DND-41 (cell line): ENCODE data around the gene SPOCD1.

Source experiments
- ATAC-seq: fragments of 200-7000 bp; cut with Tn5 transposase; 3 replicates; pipeline ENCODE4 v1.9.1; 2021; ENCODE audit warnings: low read depth; ENCODE audit not compliant: insufficient read depth
- DNase-seq: peaks from one replicate; pipeline ENCODE4 v3.0.0-alpha.2; 2020
- H2AFZ ChIP-seq: 2 replicates; pipeline ENCODE4 v1.6.0; 2012; ENCODE audit warnings: low read depth, low read length
- H3K27ac ChIP-seq: 2 replicates; pipeline ENCODE4 v1.5.1; 2012; ENCODE audit warnings: low read length, inconsistent platforms
- H3K27me3 ChIP-seq: fragments of 200-600 bp; sonication (generic); 2 replicates; pipeline ENCODE4 v1.6.0; 2012; ENCODE audit warnings: low read length, mild to moderate bottlenecking, inconsistent platforms; ENCODE audit not compliant: insufficient read depth, poor library complexity
- H3K36me3 ChIP-seq: 2 replicates; pipeline ENCODE4 v1.5.1; 2012; ENCODE audit warnings: low read length, inconsistent platforms; ENCODE audit not compliant: insufficient read depth
- H3K4me1 ChIP-seq: 2 replicates; pipeline ENCODE4 v1.5.1; 2012; ENCODE audit warnings: mild to moderate bottlenecking, low read length; ENCODE audit not compliant: insufficient read depth
- H3K4me2 ChIP-seq: 2 replicates; pipeline ENCODE4 v1.6.0; 2012; ENCODE audit warnings: mild to moderate bottlenecking, moderate library complexity, low read length, inconsistent platforms; ENCODE audit not compliant: insufficient read depth
- H3K4me3 ChIP-seq, 2 experiments: fragments of 200-600 bp in 1 of 2; shearing (Covaris generic) in 1 of 2; 2 replicates each; pipeline ENCODE4 v1.5.1; 2012 to 2016; ENCODE audit warnings: inconsistent platforms in 2 of 2, low read length in 2 of 2, mild to moderate bottlenecking in 2 of 2, low read depth in 1 of 2, moderate library complexity in 1 of 2
- H3K79me2 ChIP-seq: 2 replicates; pipeline ENCODE4 v1.6.0; 2012; ENCODE audit warnings: low read length, inconsistent platforms; ENCODE audit not compliant: insufficient read depth
- H3K9ac ChIP-seq: 2 replicates; pipeline ENCODE4 v1.6.0; 2012; ENCODE audit warnings: low read depth, mild to moderate bottlenecking, inconsistent platforms, low read length, moderate library complexity
- H3K9me3 ChIP-seq: 2 replicates; pipeline ENCODE4 v1.5.1; 2012; ENCODE audit warnings: low read length, moderate library complexity, mild to moderate bottlenecking, inconsistent platforms; ENCODE audit not compliant: insufficient read depth, severe bottlenecking
- H4K20me1 ChIP-seq: 2 replicates; pipeline ENCODE4 v1.6.0; 2012; ENCODE audit warnings: low read length; ENCODE audit not compliant: insufficient read depth
- CTCF ChIP-seq: IDR thresholded peaks from 2 replicates; pipeline ENCODE4 v1.5.1; 2012; ENCODE audit warnings: borderline replicate concordance, low read length, moderate library complexity, mild to moderate bottlenecking; ENCODE audit not compliant: poor library complexity, severe bottlenecking; ENCODE audit errors: extremely low read depth
- EZH2 ChIP-seq: IDR thresholded peaks from 3 replicates; pipeline ENCODE4 v1.6.1; 2012; ENCODE audit warnings: borderline replicate concordance, low read depth, mild to moderate bottlenecking, moderate library complexity, low read length, inconsistent platforms; ENCODE audit not compliant: severe bottlenecking

Gene SPOCD1

DNA sequence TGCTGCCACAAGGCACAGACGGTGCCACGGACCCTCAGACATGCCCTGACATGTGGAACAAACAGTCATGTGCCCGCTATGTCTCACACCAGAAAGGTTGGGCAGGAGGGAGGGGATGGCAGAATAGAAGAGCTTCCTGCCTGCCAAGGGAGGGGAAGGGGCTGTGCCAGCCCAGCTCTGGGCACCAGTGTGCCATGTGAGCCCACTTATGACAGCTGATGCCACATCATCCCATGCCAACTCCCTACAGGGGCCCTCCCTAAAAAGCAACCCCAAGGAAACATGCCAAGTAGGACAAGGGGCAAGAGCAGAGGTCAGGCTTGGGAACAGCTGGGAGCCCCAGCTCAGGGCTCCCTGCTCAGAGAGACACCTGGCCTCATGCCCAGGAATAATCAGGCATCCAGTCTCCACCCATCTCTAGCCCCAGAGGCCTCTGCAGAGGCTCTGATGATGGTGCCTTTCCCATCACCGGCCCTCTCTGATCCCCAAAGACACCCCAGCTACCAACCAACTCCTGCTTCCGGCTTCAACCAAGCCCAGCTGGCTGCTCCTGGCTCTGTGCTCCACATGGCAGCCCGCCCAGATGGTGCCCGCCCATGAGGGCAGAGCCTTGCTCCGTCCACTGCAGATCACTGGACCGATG lies 62.0 kb downstream of the SPOCD1 start:
- ATAC-seq (no peak), DNase-seq (peak; percentile 33)
- Histone ChIP-seq H2AFZ (no peak overlapping the region), H3K36me3 (no peaks in the 10 kb centered on the region), H3K9ac (no peak overlapping the region), H3K4me3 (no peak overlapping the region), H4K20me1 (peaks cover 11% of the 10 kb centered on the region; the same call in 1 of the 2 replicates), H3K27me3 (no peaks in the 10 kb centered on the region), H3K9me3 (no peaks in the 10 kb centered on the region), H3K4me1 (peaks cover 29% of the 10 kb centered on the region), H3K79me2 (no peaks in the 10 kb centered on the region), H3K27ac (peak overlapping the region; percentile 12; the same call in 1 of the 2 replicates), H3K4me2 (no peak overlapping the region)
- no peak for TF ChIP-seq CTCF
- TF ChIP-seq EZH2, result no peak

DNA sequence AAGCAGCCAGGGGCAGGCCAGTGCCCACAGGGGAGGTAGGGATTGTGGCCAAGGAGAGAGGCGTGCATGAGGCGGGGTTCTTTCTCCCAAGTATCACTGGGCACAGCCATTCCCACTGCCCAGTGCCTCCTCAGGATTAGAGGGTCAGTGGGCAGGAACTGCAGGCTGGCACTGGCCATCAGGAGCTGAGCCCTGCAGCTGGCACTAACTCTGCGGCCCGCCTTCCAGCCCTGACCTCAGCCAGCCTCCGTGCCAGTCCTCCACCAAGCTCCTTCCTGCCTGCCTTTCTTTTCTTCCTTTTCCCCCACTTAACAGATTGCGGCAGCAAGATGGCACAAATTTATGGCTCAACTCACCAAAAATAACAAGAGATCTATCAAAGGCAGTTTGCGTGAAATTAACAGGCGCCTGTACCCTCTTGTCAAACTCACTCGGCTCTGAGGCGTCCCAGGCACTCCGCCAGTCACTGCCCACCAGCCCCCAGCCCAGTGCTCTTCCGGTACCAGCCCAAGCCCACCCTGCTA lies 62.8 kb downstream of the SPOCD1 start:
- Histone ChIP-seq H3K9ac (no peak overlapping the region), H3K27ac (peak overlapping the region; percentile 12; the same call in 1 of the 2 replicates), H4K20me1 (peaks cover 8% of the 10 kb centered on the region; the same call in 1 of the 2 replicates), H3K9me3 (no peaks in the 10 kb centered on the region), H3K4me1 (peaks cover 29% of the 10 kb centered on the region), H3K4me2 (no peak overlapping the region), H3K36me3 (no peaks in the 10 kb centered on the region), H3K4me3 (no peak overlapping the region), H2AFZ (no peak overlapping the region), H3K79me2 (no peaks in the 10 kb centered on the region), H3K27me3 (no peaks in the 10 kb centered on the region)
- no peak for ATAC-seq
- no peak for DNase-seq
- no peak for TF ChIP-seq EZH2
- no peak for TF ChIP-seq CTCF

DNA sequence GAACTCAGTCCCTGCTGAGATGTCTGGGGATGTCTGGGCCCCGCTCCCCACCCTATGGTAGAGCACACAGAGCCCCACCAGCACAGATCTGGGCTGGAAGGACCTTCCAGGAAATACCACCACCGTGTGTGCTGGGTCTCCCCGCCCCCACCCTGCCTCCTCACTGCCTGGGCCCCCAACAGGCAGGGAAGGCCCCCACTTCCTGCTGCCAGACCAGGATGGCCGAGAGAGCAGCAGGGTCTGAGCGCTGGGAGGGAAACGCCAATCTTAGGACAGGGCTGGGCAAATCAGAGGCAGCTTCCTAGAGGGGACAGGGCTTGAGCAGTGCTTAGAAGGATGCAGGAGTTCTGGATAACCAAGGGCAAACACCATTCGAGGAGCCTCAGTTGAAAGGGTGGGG lies 63.6 kb downstream of the SPOCD1 start:
- TF ChIP-seq CTCF, result no peak
- TF ChIP-seq EZH2, result no peak
- peak; percentile 91 for ATAC-seq
- no peaks in the 10 kb centered on the region for H3K9me3 ChIP-seq
- H2AFZ ChIP-seq, result no peak overlapping the region
- H3K27me3 ChIP-seq, result no peaks in the 10 kb centered on the region
- H3K9ac ChIP-seq, result no peak overlapping the region
- H3K79me2 ChIP-seq, result no peaks in the 10 kb centered on the region
- peaks cover 6% of the 10 kb centered on the region for H4K20me1 ChIP-seq
- H3K27ac ChIP-seq, result peak overlapping the region; percentile 33; the same call in 1 of the 2 replicates
- peaks cover 29% of the 10 kb centered on the region for H3K4me1 ChIP-seq
- H3K36me3 ChIP-seq, result no peaks in the 10 kb centered on the region
- H3K4me2 ChIP-seq, result no peak overlapping the region
- peak; percentile 75 for DNase-seq
- no peak overlapping the region for H3K4me3 ChIP-seq
